Kidney (tissue), 14 donors: Measurements from ENCODE around the gene NT5C1A. TPM values are rescaled to one million over a fixed set of nuclear protein-coding genes. Genes with fewer than 3 reads are reported as not detected.

ENCODE experiments used
- DNase-seq, 5 donors: peaks; one replicate each; pipeline ENCODE4 v3.0.0-alpha.2; 2013 to 2020
- FAIRE-seq: peaks from 2 replicates; lab custom pipeline; 2012; peaks lifted over from hg19 to GRCh38; lab: Jason Lieb, UNC
- H3K27ac ChIP-seq, 2 donors: one replicate each; pipeline ENCODE4 v1.7.0; 2013; ENCODE audit warnings: low read depth in 2 of 2, low read length in 2 of 2, inconsistent platforms in 1 of 2
- H3K27me3 ChIP-seq: one replicate; pipeline ENCODE4 v1.7.1; 2013; ENCODE audit warnings: low read length, inconsistent platforms; ENCODE audit not compliant: control insufficient read depth, insufficient read depth
- H3K36me3 ChIP-seq, 3 donors: one replicate each; pipeline versions ENCODE4 v1.7.0 to v1.7.1; 2013; ENCODE audit warnings: low read length in 3 of 3, control low read depth in 1 of 3, inconsistent platforms in 1 of 3; ENCODE audit not compliant: insufficient read depth in 3 of 3, control insufficient read depth in 2 of 3
- H3K4me1 ChIP-seq, 3 donors: one replicate each; pipeline versions ENCODE4 v1.7.0 to v1.7.1; 2013; ENCODE audit warnings: low read length in 3 of 3, inconsistent platforms in 1 of 3, low read depth in 1 of 3; ENCODE audit not compliant: control insufficient read depth in 2 of 3, insufficient read depth in 2 of 3
- H3K4me3 ChIP-seq, 3 donors: one replicate each; pipeline versions ENCODE4 v1.7.0 to v1.8.1; 2013; ENCODE audit warnings: low read length in 3 of 3, control low read depth in 1 of 3, inconsistent platforms in 1 of 3
- H3K9ac ChIP-seq, 3 donors: one replicate each; pipeline versions ENCODE4 v1.7.0 to v1.7.1; 2013; ENCODE audit warnings: low read length in 3 of 3, control low read depth in 1 of 3, inconsistent platforms in 1 of 3
- H3K9me3 ChIP-seq, 3 donors: one replicate each; pipeline versions ENCODE4 v1.7.0 to v1.7.1; 2013; ENCODE audit warnings: low read length in 3 of 3, control low read depth in 1 of 3, inconsistent platforms in 1 of 3; ENCODE audit not compliant: control insufficient read depth in 2 of 3, insufficient read depth in 1 of 3
- CTCF ChIP-seq: IDR thresholded peaks from 3 replicates; pipeline ENCODE4 v1.5.1; 2012; ENCODE audit warnings: mild to moderate bottlenecking, moderate library complexity, borderline replicate concordance; ENCODE audit not compliant: insufficient read depth; ENCODE audit errors: extremely low read depth
- intact Hi-C: fragments of 100-400 bp; cut with DNase I; formaldehyde crosslinking; loops from one replicate; pipeline ENCODE4 v1.11.1; 2022
- polyA plus RNA-seq: library from polyadenylated mRNA; stranded (reverse); fragments of 350-450 nt; fragmentation: Illumina TruSeq; extraction: RNeasy Lipid Tissue Mini Kit (QIAGEN cat#74804); gene quantifications from one replicate; pipeline ENCODE4 v1.2.3, GENCODE V29; 2014; ENCODE audit warnings: low read depth, low replicate concordance; ENCODE audit not compliant: insufficient read depth
- total RNA-seq: library from RNA; stranded (reverse); fragmentation: NEBNext Ultra II Directional; extraction: Animal tissue kit (Norgen Biotek cat#: 25700); gene quantifications from one replicate; pipeline ENCODE4 v1.2.1, GENCODE V29; 2021
- donor health status: control.
- donor health status: control.
- donor health status: control.
- donor health status: control.
- donor health status: control.
- donor health status: DM: yes; HTN: yes; CAD: no.
- donor health status: Normal renal cell carcinoma (clear cell type).

NT5C1A gene
- total and polyA plus RNA-seq, 2 donors from 2014 or later = 0.62 to 2.0 TPM

GRCh38 chr1:39711104-39711965 is 39.4 kb upstream of the NT5C1A start:
- DNase-seq (no peak), FAIRE-seq (no peak)
- Histone ChIP-seq H3K27ac (no peak overlapping the region), H3K27me3 (peaks cover 2% of the 10 kb centered on the region), H3K9me3 (no peaks in the 10 kb centered on the region), H3K4me3 (no peak overlapping the region), H3K4me1 (no peaks in the 10 kb centered on the region), H3K36me3 (no peaks in the 10 kb centered on the region), H3K9ac (no peak overlapping the region)
- intact Hi-C loops = no loop called here
- no peak for TF ChIP-seq CTCF

- Histone ChIP-seq H3K4me3 (no peak overlapping the region), H3K27me3 (peaks cover 2% of the 10 kb centered on the region), H3K27ac (no peak overlapping the region), H3K9me3 (no peaks in the 10 kb centered on the region), H3K36me3 (no peaks in the 10 kb centered on the region), H3K4me1 (no peaks in the 10 kb centered on the region), H3K9ac (no peak overlapping the region)
- no peak for TF ChIP-seq CTCF
- DNase-seq = no peak
- FAIRE-seq = no peak
- intact Hi-C loops = no loop called here
These were observed 35.6 kb upstream of the NT5C1A start for GRCh38 chr1:39707506-39707905.

- DNase-seq (no peak), FAIRE-seq (no peak)
- Histone ChIP-seq H3K9ac (no peak overlapping the region), H3K4me1 (peaks cover 0 to 11% (median 0%) of the 10 kb centered on the region in 3 donors), H3K9me3 (no peaks in the 10 kb centered on the region), H3K27me3 (peaks cover 2% of the 10 kb centered on the region), H3K27ac (no peak overlapping the region), H3K36me3 (no peaks in the 10 kb centered on the region), H3K4me3 (no peak overlapping the region)
- TF ChIP-seq CTCF = no peak
- intact Hi-C loops = no loop called here
These were observed 32.9 kb upstream of the NT5C1A start for GRCh38 chr1:39704757-39705156.
